ENCODE measurements around the gene GOLGA6L7.

- TF ChIP-seq CTCF (IDR thresholded peaks at IDR 0.05) (no peak), EZH2 (IDR thresholded peaks at IDR 0.05) (no peak)
Measured at GRCh38 chr15:28895146-28895545, 46.7 kb upstream of the GOLGA6L7 start.
